Measurements from ENCODE around the gene CNKSR3.

The CNKSR3 gene

DNA sequence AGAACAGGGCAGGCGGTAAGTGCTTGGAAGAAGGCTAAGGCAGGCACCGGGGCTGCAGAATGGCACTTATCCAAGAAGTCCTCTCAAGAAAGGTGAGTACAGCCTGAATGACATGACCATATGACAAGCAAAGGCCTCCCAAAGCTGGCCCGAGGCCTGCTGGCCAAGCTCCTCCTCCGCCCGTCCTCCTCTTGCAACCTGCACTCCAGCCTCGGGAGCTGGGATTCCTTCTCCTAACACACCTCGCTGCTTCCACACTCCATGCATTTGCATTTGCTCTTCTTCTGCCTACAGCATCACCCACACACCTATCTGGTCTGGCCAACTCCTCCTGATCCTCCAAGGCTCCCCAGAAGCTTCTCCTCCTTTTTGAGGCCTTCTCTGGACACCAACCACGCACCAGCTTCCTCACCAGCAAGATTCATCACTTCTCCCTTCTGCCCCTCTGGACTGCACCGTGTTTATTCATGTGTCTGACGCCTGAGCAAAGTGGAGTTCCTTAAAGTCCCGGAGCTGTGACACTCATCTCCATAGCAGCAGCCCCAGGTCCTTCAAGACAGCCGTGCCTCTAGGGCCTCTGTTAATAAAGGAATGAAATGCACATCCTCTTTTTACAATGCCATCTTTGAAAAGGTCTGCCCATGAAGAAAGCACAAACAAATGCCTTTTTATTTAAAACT is 32.3 kb downstream of the CNKSR3 start:
- no peak for DNase-seq

DNA sequence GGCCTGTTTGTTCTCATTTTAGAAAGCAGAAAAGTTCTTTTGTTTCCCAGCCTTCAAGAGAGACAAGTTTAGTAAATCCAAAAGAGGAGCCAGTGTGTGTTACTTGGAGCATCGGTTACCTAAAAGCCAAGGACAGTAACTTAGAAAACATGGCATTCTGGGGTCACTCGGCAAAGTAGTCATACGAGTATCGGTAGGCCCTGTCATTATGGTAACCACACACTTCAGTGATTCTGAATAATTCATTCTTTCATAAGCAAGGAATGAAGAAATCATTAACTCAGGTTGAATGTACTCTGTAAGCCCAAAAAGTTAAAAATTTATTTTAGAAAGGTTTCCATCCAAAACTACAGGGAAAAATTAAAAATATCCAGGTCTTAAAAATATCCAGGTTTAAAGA is 34.0 kb downstream of the CNKSR3 start:
- DNase-seq: no peak

DNA sequence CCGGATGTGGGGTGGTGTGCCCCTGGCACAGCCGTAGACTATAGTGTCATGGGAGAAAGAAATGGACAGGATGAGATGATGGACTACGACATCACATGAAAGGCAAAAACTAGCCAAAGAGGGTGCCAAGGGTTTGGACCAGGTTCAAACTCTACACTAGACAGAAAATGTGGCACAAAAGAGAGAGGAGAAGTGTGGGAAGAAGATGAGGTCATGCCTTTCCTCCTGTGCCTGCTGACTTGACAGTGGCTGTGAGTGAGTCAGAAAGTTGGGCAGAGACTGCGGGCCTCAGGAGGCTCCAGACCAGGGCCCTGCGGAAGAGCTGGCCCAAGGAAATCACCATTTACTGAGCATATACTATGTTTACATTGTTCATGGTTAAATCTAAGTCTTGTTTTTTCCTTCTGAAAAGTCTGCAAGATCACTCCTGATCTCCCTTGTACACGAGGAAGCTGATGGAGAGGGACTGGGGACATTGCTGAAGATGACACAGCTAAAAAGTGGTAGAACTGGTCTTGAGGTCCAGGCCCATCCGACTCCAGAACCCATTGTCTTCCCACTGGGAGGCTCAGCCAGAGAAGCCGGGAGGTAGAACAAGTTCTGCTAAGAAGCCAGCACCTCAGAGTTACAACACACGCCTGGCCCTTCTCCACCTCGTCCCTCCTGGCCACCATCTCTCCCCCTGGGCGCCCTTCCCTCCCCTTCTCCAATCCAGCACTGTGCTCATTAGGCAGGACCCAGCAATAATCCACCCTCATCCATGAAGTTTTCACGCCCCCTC is 35.6 kb downstream of the CNKSR3 start:
- DNase-seq: no peak

DNA sequence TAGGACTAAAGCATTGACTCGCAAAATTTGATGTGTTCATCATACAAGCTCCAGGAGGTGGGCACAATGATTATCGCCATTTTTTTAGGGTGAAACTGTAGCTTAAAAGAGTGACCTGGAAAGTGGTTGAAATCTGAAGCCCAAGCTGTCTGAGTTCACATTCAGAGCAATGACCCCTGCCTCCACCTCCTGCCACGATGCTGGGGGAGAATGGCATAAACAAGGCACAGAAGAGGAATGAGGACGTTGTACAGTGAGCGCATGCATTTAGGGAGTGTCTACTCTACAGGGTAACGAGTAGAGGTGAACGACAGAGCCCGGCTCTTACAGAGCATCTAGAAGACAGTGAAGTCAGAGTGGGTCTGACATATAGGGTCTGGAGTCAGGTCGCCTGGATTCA is 37.2 kb downstream of the CNKSR3 start:
- no peak for DNase-seq

- no peak for DNase-seq
These were observed 38.7 kb downstream of the CNKSR3 start for GRCh38 chr6:154471609-154472362.

DNA sequence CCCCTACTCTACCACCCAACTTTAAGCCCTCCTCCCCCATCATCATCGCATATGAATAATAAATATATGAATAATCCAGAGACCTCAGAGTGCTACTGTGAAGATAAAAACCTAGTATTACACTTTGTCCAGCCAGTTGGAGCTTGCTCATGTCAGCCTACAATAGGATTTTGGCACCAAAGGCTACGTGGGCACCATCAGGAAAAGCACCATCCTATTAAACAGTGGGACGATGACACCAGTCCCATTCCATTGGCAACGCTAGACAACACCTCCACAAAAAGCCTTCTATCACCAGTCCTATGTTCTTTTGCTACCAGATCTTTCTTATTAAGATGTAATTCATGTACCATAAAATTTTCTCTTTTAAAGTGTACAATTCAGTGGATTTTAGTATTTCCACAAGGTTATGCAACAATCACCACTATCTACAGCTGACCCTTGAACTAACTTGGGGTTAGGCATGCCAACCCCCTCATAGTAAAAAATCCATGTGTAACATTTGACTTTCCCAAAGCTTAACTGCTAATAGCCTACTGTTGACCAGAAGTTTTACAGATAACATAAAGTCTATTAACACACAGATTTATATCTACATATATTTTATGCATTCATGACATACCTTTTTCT is 41.1 kb downstream of the CNKSR3 start:
- DNase-seq: no peak

GRCh38 chr6:154468760-154469159 is 41.7 kb downstream of the CNKSR3 start:
- DNase-seq: no peak

DNA sequence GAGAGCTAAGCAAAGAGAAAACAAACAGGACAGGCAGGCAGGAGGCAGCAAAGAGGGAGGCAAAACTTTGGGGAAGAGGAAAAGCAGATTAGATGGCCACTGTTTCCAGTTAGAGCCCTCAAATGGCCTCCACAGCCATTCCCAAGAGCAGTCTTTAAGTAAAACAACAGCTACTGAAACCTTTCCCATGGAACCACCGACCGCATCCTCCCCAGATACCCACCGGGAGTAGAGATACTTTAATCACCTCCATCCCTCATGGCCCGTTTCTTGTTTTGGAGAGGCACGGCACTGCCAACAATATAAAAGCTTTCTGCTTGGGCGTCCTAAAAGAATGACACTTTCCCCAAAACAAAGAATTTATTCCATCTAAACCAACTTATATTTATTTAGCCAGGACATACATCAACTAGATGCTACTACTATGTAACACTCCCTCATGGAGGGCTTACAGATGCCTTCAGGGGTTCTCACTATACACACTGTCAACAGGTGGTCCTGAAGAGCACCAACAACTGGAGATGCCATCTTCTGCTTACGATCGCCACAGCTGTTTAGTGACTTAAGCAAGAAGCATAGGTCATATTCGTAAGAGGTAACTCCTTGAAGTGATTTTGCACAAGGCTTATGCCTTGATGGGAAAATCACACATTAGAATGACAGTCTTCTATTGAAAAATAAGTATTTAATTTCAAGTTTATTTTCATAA is 43.4 kb downstream of the CNKSR3 start:
- no peak for DNase-seq

GRCh38 chr6:154466139-154466538 is 44.3 kb downstream of the CNKSR3 start:
- DNase-seq: no peak

DNA sequence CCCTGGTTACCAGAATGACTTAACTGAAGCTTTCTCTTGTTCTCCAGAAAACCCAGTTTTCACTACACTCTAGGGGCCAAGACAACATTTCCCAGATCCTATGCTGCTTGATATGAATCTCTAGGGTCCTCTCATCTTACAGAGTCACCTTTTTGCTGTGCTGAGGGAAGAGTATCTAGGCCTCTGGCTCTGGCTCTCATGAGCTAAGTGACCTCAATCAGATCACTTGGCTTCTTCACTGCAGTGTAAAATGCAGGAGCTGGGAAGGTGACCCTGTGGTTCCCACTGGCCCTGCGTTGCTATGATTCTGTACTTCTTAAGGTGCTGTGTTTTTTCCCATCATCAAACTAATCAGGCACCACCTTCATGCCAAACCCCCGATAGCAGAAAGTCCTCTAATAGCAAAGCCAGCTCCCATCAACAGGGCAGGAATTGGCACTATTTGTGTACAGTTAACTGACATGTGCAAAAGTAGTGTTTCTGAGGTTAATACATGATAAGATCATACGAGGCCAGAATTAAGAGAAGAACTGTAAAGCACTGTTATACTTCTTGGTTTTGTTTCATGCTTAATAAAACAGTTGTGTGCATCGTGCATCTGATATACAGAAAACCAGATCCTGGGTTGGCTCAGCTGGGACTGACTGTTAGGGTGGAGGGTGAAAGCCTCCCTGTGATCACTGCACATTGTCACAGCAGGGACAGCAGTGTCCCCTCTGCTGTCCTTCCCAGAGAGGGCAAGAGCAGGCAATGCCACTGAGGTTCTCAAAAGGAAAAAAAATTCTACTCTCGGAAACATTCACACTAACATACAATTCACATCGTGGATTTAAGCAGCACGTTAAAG is 46.7 kb downstream of the CNKSR3 start:
- DNase-seq: no peak

DNA sequence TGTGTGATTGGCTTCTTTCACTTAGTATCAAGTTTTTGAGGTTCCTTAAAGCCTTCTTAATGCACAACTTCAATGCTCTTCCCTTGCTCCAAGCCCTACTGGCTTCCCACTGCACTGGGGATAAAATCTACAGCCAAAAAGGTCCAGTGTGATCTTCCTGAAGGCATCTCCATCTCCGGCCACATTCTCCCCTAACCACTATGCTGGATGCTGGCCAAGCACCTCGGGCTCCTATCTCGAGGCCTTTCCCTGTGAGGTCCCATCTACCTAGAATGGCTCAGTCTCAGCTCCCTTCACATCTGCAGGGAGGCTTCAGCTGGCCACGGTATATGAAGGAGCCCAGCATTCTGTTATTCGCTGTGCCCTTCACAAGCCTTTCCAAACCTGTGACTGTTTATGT is 48.1 kb downstream of the CNKSR3 start:
- DNase-seq: no peak

- no peak for DNase-seq
These were observed 49.1 kb downstream of the CNKSR3 start for GRCh38 chr6:154461348-154461747.

DNA sequence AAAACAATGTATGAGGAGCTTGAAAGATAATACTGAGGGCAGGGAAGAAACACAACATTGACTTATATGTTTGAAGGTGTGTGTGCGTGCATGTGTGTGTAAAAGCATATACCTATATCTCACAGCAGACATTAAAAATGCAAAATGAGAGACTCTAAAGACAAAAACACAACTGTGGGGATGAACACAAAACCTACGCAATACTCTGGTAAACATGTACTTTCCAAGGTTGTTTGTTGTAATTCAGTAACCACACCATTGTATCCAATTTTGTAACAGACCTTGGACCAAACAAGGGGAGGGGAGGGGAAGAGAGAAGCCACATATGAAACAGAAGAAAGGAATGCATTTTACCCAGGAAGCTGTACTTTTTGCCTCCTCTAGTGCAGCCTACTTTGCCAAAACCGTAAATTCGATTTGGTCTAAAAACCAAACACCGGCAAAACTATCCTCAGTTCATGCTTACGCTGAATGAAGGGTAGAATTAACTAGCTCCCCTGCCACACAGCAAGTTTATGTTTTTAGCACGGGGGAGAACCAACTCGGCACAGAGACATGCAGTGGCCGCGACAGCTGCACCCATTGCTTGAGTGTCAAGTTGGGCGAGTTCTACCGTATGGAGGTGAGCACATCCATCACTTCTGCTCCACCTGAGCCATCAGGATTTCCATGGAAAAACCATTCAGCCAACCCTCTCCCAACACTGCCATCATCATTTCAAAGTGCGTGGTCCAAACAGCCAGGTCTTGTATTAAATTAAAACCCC is 50.0 kb downstream of the CNKSR3 start:
- DNase-seq: no peak

- DNase-seq: no peak
These were observed 51.0 kb downstream of the CNKSR3 start for GRCh38 chr6:154459513-154459912.

DNA sequence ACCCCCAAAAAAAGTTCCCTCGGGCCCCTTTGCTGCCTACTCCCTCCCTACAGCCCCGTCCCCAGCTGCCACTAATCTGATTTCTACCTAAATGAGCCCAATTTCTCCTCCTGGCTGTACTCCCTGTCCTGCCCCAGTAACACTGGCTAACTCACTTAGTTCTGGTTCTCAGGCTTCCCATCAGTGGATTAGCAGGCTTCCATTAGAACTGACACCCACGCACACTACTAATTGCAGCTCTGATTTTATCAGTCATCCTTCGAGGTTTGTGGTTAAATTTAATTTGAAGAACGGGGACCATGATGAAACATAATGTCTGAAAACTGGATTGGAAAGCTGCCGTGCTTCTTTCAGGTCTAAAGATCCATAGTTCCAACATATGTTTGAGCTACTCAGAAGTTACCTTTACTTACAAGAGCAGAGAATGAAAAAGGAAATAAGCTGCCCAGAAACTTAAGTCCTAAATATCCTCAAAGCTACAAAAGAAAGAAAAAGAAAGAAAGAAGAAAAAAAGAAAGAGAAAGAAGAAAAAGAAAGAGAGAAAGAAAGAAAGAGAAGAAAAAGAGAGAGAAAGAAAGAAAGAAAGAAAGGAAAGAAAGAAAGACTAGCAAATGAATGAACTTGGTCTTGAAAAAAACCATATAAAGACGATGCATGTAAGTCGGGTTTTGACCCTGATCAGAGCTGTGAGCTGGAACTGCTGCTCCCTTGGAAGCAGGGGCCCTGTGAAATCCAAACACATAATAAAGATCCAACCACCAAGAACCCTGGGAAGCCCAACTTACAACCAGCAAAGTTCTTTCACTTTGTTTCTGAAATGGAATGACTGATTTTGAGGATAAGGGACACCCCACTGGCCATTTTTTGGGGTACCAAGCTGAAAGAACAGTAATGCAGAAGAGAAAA is 51.7 kb downstream of the CNKSR3 start:
- no peak for DNase-seq

- no peak for DNase-seq
These were observed 52.6 kb downstream of the CNKSR3 start for GRCh38 chr6:154457881-154458284.

DNA sequence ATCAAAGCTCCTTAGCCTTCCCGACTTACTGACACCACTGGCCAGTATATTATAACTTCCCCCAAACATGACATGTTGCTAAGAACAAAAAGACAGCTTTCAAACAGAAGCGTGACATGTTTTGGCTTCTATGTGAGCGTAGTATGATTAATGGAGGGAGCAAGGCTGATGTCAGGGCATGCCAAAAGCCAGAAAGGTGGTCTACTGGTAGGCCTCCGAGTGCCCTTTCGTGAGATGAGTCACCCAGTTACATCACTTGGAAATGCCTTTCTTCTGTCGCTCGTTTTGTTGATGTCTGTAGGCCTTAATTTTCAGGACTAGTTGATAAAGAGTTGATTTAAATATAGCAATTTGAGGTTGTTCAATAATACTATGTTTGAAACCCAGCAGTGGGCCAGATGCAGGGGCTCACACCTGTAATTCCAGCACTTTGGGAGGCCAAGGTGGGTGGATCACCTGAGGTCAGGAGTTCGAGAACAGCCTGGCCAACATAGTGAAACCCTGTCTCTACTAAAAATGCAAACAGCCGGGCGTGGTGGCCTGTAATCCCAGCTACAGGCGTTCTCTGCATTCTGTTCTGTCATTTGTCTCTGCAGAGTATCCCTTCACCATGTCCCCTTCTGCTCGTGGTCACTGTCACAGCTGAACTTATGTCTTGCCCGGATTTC is 53.3 kb downstream of the CNKSR3 start:
- DNase-seq: no peak

- no peak for DNase-seq
These were observed 57.2 kb downstream of the CNKSR3 start for GRCh38 chr6:154453329-154453728.

- no peak for DNase-seq
These were observed 60.0 kb downstream of the CNKSR3 start for GRCh38 chr6:154450498-154450897.
